Keratinocyte (primary cell): ENCODE measurements around the gene NUDT12. TPM values are rescaled to one million over a fixed set of nuclear protein-coding genes. Genes with fewer than 3 reads are reported as not detected.

Experiments
- DNase-seq: peaks from one replicate; pipeline ENCODE4 v3.0.0-alpha.2; 2011; ENCODE audit warnings: low read depth, missing footprints, low spot score
- FAIRE-seq: peaks from 2 replicates; lab custom pipeline; 2011; peaks lifted over from hg19 to GRCh38; lab: Jason Lieb, UNC
- H2AFZ ChIP-seq: 2 replicates; pipeline ENCODE4 v1.6.0; 2012; ENCODE audit warnings: low read length, control low read depth, inconsistent platforms; ENCODE audit not compliant: control insufficient read depth
- H3K27ac ChIP-seq: 2 replicates; pipeline ENCODE4 v1.5.1; 2011; ENCODE audit warnings: low read length; ENCODE audit not compliant: control insufficient read depth, insufficient read depth
- H3K27me3 ChIP-seq: 3 replicates; pipeline ENCODE4 v1.6.0; 2011; ENCODE audit warnings: low read length; ENCODE audit not compliant: control insufficient read depth, insufficient read depth; ENCODE audit errors: extremely low read depth
- H3K36me3 ChIP-seq, 2 experiments: 2 replicates in 1 of 2; 3 replicates in 1 of 2; pipeline ENCODE4 v1.5.1; 2011; ENCODE audit warnings: low read length in 2 of 2, mild to moderate bottlenecking in 1 of 2; ENCODE audit not compliant: control insufficient read depth in 2 of 2, insufficient read depth in 2 of 2; ENCODE audit errors: extremely low read depth in 1 of 2
- H3K4me1 ChIP-seq: 3 replicates; pipeline ENCODE4 v1.5.1; 2011; ENCODE audit warnings: low read length; ENCODE audit not compliant: control insufficient read depth, insufficient read depth; ENCODE audit errors: extremely low read depth
- H3K4me2 ChIP-seq: 3 replicates; pipeline ENCODE4 v1.6.0; 2011; ENCODE audit warnings: low read depth, low read length; ENCODE audit not compliant: control insufficient read depth, insufficient read depth; ENCODE audit errors: extremely low read depth
- H3K4me3 ChIP-seq, 3 experiments: fragments of 200-600 bp in 1 of 3; sonication (generic) in 1 of 3; 2 replicates in 2 of 3; 3 replicates in 1 of 3; pipeline ENCODE4 v1.5.1; 2011 to 2016; ENCODE audit warnings: low read length in 3 of 3, mild to moderate bottlenecking in 3 of 3, control low read depth in 2 of 3, inconsistent platforms in 1 of 3, low read depth in 1 of 3, mixed read lengths in 1 of 3, mixed run types in 1 of 3, moderate library complexity in 1 of 3; ENCODE audit not compliant: control insufficient read depth in 2 of 3, insufficient read depth in 2 of 3; ENCODE audit errors: extremely low read depth in 1 of 3
- H3K79me2 ChIP-seq: 2 replicates; pipeline ENCODE4 v1.6.0; 2012; ENCODE audit warnings: low read length; ENCODE audit not compliant: control insufficient read depth, insufficient read depth
- H3K9ac ChIP-seq: 3 replicates; pipeline ENCODE4 v1.6.0; 2011; ENCODE audit warnings: low read length; ENCODE audit not compliant: control insufficient read depth, insufficient read depth; ENCODE audit errors: extremely low read depth
- H3K9me1 ChIP-seq: 3 replicates; pipeline ENCODE4 v1.6.0; 2011; ENCODE audit warnings: low read length; ENCODE audit not compliant: control insufficient read depth, insufficient read depth; ENCODE audit errors: extremely low read depth
- H3K9me3 ChIP-seq: 2 replicates; pipeline ENCODE4 v1.5.1; 2012; ENCODE audit warnings: low read depth, low read length; ENCODE audit not compliant: control insufficient read depth
- H4K20me1 ChIP-seq: 3 replicates; pipeline ENCODE4 v1.6.0; 2011; ENCODE audit warnings: low read length; ENCODE audit not compliant: control insufficient read depth, insufficient read depth; ENCODE audit errors: extremely low read depth
- CTCF ChIP-seq, 3 experiments: IDR thresholded peaks in 1 of 3; conservative IDR thresholded peaks in 1 of 3; optimal IDR thresholded peaks in 1 of 3; 2 replicates in 2 of 3; 3 replicates in 1 of 3; pipeline versions ENCODE3 to v1.5.1; 2011; ENCODE audit warnings: low read length in 3 of 3, mild to moderate bottlenecking in 3 of 3, moderate library complexity in 2 of 3, control low read depth in 1 of 3, inconsistent platforms in 1 of 3; ENCODE audit not compliant: insufficient read depth in 2 of 3; ENCODE audit errors: extremely low read depth in 1 of 3
- EZH2 ChIP-seq: IDR thresholded peaks from one replicate; pipeline ENCODE4 v1.6.1; 2012; ENCODE audit warnings: inconsistent platforms, mild to moderate bottlenecking, low read length, moderate library complexity
- dilution Hi-C: fragments of 300-500 bp; cut with MboI; formaldehyde crosslinking; loops from one replicate; pipeline ENCODE4 v1.7.0; 2020; ENCODE audit warnings: low sequenced_read_pairs; ENCODE audit not compliant: extremely low pct_ligation_motif_present
- polyA minus RNA-seq, 3 experiments: library from RNA; depleted of rRNA, polyadenylated mRNA; stranded (reverse); fragments of >200 nt; gene quantifications; 1 replicate in 1 of 3; 2 replicates in 1 of 3; 3 replicates in 1 of 3; pipeline ENCODE4 v1.2.3, GENCODE V29; 2011
- polyA plus RNA-seq, 5 experiments: library from polyadenylated mRNA; depleted of rRNA in 3 of 5; stranded (reverse) in 3 of 5; stranded (forward) in 1 of 5; unstranded in 1 of 5; fragments of >200 nt; gene quantifications; 1 replicate in 1 of 5; 2 replicates in 3 of 5; 3 replicates in 1 of 5; pipeline versions ENCODE4 v1.2.1 to v1.2.3, GENCODE V29; 2011 to 2012; ENCODE audit warnings: missing spikeins in 2 of 5, low read depth in 1 of 5, low replicate concordance in 1 of 5

NUDT12 gene
- polyA plus RNA-seq (7.5 to 17.6 TPM (median 12.3 TPM) in 3 replicates), polyA minus RNA-seq (0.23 to 8.9 TPM (median 6.1 TPM) in 3 replicates)
- polyA plus RNA-seq (2011; ENCODE audit: low read depth): 13.4 TPM
- polyA plus RNA-seq (2011; cell fraction: cytosol; rRNA removed): 5.0 and 10.7 TPM in 2 replicates
- 14.9 and 20.6 TPM in 2 replicates for polyA plus RNA-seq (2011; cell fraction: nucleus; rRNA removed)
- 7.9 and 11.1 TPM in 2 replicates for polyA plus RNA-seq (2012; ENCODE audit: low replicate concordance)
- polyA minus RNA-seq (2011; cell fraction: cytosol; rRNA and poly(A)+ RNA removed): 6.7 TPM
- polyA minus RNA-seq (2011; cell fraction: nucleus; rRNA and poly(A)+ RNA removed): 5.6 and 11.7 TPM in 2 replicates

GRCh38 chr5:103562453-103563157 lies at the start of gene NUDT12:
Gene NUDT12, minus strand, starts transcription at chr5:103562789. Its CDS starts 2,541 bp downstream, at chr5:103560248.
- Histone ChIP-seq H3K27ac (peak within 1 kb of the TSS; percentile 87), H3K9ac (peak within 1 kb of the TSS; percentile 87), H2AFZ (peak within 1 kb of the TSS; percentile 88), H3K36me3 (peaks cover 4 to 7% of the 10 kb centered on the region in 2 experiments), H3K9me1 (no peaks in the 10 kb centered on the region), H3K4me1 (peaks cover 6% of the 10 kb centered on the region), H3K4me3 (peak within 1 kb of the TSS; percentile 65 to 91 (median 88)), H3K4me2 (peak within 1 kb of the TSS; percentile 93), H3K9me3 (no peaks in the 10 kb centered on the region), H3K79me2 (peaks cover 3% of the 10 kb centered on the region), H4K20me1 (no peaks in the 10 kb centered on the region), H3K27me3 (no peaks in the 10 kb centered on the region)
- dilution Hi-C loops: no loop called here
- DNase-seq (no peak), FAIRE-seq (no peak)
- TF ChIP-seq CTCF (optimal IDR thresholded peaks at IDR 0.05 in 1 of 3, IDR thresholded peaks at IDR 0.05 in 1 of 3, conservative IDR thresholded peaks at IDR 0.05 in 1 of 3; ENCODE audit: extremely low read depth in 1 of 3, insufficient read depth in 2 of 3, low read length in 3 of 3) (no peak), EZH2 (no peak)

- Histone ChIP-seq H2AFZ (no peak overlapping the region), H3K79me2 (no peaks in the 10 kb centered on the region), H3K4me1 (no peaks in the 10 kb centered on the region), H3K4me2 (no peak overlapping the region), H3K36me3 (no peaks in the 10 kb centered on the region), H3K27ac (no peak overlapping the region), H3K9ac (no peak overlapping the region), H3K27me3 (no peaks in the 10 kb centered on the region), H3K9me1 (no peaks in the 10 kb centered on the region), H4K20me1 (no peaks in the 10 kb centered on the region), H3K4me3 (no peak overlapping the region), H3K9me3 (no peaks in the 10 kb centered on the region)
- dilution Hi-C loops: no loop called here
- DNase-seq (no peak), FAIRE-seq (no peak)
- no peak for TF ChIP-seq EZH2
- no peak for TF ChIP-seq CTCF (optimal IDR thresholded peaks at IDR 0.05 in 1 of 3, IDR thresholded peaks at IDR 0.05 in 1 of 3, conservative IDR thresholded peaks at IDR 0.05 in 1 of 3; ENCODE audit: extremely low read depth in 1 of 3, insufficient read depth in 2 of 3, low read length in 3 of 3)
These were observed 44.8 kb upstream of the NUDT12 start for GRCh38 chr5:103607346-103607745.
